Measurements from ENCODE around the gene UBR4.

Gene UBR4

DNA sequence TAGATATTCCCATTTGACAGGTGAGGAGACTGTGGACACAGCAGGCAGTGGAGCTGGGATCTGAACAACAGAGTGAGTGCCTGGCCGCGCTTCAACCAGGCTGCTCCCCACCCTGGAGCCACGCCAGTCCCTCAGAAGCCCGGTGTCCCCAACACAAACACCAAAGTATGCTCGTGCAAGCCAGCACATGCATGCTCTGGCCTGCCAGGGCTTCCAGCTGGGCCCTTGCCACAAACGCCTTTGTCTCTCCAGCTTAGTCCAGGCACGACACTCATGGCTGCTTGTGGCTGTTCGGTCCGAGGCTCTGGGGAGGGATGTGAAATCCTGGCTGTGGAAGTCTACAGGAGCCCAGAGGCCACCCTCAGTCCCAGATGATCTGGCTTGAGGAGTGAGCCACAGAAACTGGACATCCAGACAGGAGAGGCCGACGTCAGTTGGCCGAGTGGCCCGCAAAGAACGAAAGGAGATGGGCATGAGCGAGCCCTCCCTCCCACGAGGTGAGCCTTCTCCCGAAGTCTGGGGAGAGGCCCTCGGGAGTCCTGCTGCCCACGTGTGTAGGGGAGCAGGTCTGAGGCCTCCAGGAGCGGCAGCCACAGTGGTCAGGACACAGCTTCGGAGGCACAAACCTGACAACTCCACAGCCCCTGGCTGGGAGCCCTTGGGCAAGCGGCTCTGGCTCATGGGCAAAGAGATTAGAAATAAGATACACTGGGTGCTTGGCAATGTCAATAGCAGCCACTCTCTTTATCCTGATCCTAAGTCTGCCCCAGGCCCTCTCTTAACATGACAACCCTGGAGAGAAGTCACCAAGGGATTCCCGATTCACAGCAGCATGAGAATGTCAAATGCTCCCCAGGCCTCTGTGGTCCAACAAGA, 136.5 kb downstream of the UBR4 start:
- in situ Hi-C loops (cut with HindIII; ENCODE audit: low sequenced_read_pairs), result no loop called here
- H3K4me3 ChIP-seq (ENCODE audit: low read depth, low read length), result no peak overlapping the region
- DNase-seq (ENCODE audit: low read depth, low spot score), result no peak
- TF ChIP-seq, protein P1, sequence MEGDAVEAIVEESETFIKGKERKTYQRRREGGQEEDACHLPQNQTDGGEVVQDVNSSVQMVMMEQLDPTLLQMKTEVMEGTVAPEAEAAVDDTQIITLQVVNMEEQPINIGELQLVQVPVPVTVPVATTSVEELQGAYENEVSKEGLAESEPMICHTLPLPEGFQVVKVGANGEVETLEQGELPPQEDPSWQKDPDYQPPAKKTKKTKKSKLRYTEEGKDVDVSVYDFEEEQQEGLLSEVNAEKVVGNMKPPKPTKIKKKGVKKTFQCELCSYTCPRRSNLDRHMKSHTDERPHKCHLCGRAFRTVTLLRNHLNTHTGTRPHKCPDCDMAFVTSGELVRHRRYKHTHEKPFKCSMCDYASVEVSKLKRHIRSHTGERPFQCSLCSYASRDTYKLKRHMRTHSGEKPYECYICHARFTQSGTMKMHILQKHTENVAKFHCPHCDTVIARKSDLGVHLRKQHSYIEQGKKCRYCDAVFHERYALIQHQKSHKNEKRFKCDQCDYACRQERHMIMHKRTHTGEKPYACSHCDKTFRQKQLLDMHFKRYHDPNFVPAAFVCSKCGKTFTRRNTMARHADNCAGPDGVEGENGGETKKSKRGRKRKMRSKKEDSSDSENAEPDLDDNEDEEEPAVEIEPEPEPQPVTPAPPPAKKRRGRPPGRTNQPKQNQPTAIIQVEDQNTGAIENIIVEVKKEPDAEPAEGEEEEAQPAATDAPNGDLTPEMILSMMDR (IDR thresholded peaks at IDR 0.05; ENCODE audit: low read depth, low read length), result no peak

DNA sequence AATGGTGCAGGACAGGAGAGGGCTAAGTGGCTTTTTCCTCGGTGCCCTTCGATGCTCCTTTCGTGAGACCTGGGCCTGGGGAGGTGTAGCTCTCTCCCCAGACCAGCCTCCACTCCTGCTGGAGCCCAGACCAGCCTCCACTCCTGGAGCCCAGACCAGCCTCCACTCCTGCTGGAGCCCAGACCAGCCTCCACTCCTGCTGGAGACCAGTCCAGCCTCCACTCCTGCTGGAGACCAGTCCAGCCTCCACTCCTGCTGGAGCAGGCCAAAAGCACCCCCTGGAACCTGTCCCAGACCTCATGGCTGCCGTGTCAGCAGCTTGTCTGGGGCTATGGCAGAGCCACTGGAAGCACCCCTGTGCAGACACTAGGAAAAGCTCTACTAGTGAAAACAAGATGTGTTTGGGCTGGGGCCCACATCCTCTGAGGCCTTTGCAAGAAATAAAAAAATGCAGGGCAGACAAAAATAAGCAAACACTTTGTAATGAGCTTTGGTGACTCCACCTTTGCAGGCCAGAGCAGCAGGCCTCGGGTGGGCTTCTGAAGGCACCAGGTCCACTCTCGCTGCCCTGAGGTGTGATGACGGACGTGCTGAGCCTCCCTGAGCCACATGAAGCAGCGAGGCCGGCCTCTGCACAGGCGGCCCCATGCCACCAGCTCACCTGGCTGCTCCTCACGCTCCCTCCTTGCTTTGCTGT, 137.6 kb downstream of the UBR4 start:
- in situ Hi-C loops (cut with HindIII; ENCODE audit: low sequenced_read_pairs), result no loop called here
- TF ChIP-seq, protein P1 (IDR thresholded peaks at IDR 0.05; ENCODE audit: low read depth, low read length), result no peak
- no peak overlapping the region for H3K4me3 ChIP-seq (ENCODE audit: low read depth, low read length)
- no peak for DNase-seq (ENCODE audit: low read depth, low spot score)

DNA sequence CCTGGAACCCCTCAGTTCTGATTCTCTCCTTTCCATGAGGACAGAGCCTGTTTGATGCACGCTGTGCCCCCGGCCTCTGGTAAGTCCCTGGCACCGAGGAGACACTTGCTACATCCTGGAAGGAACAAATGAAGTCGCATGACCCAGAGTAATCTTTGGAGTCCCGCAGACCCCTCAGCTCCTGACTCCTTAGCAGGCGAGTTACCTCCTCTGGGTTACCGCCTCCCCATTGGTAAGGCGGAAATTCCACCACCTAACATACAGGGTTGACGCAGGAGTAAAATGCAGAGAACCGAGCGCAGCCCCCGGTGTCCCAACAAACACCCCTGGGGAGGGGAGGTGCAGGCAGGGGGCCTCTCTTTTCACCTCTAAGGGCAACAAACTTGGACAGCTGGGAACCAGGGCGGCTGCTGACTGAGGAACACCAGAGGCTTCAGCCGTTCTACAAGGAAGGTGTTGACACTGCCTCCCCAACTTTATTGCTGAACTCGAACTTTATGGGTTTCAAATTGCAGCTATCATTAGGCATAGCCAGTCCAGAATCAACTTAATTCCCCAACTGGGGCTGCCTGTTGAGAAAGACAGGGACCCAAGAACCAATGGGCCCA, 138.3 kb downstream of the UBR4 start:
- TF ChIP-seq, protein P1 (IDR thresholded peaks at IDR 0.05; ENCODE audit: low read depth, low read length), result no peak
- DNase-seq (ENCODE audit: low read depth, low spot score), result no peak
- in situ Hi-C loops (cut with HindIII; ENCODE audit: low sequenced_read_pairs), result no loop called here

DNA sequence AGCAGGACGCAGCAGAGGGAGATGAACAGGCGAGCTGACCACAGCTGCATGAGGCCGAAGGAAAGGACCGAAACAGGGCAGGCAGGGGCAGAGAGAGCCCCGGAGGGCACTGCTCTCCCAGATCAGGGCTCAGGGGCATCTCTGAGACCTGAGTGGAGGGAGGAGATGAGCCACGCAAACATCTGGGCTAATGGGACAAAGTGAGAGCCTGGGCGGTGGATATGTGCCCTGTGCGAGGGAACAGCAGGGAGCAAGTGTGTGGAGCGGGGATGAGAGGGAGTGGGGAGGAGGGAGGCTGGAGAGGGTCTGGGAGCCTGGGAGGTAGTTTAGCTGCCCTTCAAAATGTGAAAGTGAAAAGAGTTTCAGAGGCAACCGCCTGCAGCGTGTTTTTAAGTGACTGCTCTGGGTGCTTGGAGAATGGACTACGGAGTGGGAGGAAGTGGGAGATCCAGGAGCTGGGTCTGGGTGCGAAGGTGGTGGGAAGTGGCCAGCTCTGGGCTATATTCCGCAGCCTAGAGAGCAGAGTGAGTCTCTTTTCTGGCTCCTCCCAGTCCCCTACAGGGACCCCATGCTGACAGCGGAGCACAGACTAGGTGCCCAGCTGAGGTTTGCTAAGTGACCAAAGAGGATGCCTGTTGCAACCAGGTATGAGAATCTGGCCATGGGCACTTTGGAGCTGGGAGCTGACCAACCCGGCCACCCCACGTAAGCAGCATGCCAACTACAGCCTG, 139.0 kb downstream of the UBR4 start:
- no peak for DNase-seq (ENCODE audit: low read depth, low spot score)
- in situ Hi-C loops (cut with HindIII; ENCODE audit: low sequenced_read_pairs), result no loop called here
- H3K4me3 ChIP-seq (ENCODE audit: low read depth, low read length), result no peak overlapping the region
- TF ChIP-seq, protein P1 (IDR thresholded peaks at IDR 0.05; ENCODE audit: low read depth, low read length), result no peak

More for the DNA sequence above, 138.3 kb downstream of the UBR4 start:
- H3K4me3 ChIP-seq (ENCODE audit: low read depth, low read length), result no peak overlapping the region

DNA sequence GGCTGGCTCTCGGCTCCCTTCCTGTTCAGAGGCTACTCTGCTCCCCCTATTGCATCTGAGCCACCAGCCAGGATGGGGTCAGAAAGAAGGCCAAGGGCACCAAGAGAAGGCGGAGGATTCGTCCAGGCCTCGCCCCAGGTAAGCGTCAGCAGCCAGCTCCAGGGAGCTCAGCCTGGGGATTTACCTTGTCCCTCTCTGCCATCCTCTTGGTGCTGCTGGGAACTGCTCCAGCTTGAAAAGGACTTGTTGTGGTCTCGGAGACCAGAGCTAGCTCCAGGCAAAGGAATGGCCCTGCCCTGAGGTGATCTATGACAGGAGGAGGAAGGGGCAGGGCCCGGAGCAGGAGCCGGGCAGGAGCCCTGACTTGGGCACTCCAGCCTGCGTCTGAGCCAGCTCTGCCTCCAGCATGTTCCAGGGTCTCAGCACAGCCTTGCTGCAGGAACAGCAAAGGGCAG, 139.8 kb downstream of the UBR4 start:
- no peak for DNase-seq (ENCODE audit: low read depth, low spot score)
- in situ Hi-C loops (cut with HindIII; ENCODE audit: low sequenced_read_pairs), result no loop called here
- no peak overlapping the region for H3K4me3 ChIP-seq (ENCODE audit: low read depth, low read length)
- TF ChIP-seq, protein P1 (IDR thresholded peaks at IDR 0.05; ENCODE audit: low read depth, low read length), result no peak
